ENCODE measurements around the gene MYRFL.

MYRFL gene

DNA sequence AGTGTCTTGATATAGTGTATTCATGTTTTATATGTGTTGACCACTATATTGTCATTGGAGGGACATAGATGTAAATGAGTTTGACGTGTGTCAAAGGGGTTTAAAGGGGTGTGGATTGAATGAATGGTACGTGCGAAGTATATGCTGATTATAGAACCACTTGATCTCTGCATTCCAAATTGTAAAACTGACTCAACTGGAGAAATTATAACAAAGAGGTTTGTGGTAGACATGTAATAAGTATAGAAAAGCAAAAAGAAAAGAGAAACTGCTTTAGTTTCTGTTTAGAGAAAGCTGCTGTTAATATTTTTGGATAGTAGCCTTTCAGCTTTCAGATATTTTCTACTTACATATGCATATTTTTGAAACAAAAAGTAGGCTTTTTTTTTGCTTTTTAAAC is 8.9 kb upstream of the MYRFL start:
- TF ChIP-seq, protein P1, sequence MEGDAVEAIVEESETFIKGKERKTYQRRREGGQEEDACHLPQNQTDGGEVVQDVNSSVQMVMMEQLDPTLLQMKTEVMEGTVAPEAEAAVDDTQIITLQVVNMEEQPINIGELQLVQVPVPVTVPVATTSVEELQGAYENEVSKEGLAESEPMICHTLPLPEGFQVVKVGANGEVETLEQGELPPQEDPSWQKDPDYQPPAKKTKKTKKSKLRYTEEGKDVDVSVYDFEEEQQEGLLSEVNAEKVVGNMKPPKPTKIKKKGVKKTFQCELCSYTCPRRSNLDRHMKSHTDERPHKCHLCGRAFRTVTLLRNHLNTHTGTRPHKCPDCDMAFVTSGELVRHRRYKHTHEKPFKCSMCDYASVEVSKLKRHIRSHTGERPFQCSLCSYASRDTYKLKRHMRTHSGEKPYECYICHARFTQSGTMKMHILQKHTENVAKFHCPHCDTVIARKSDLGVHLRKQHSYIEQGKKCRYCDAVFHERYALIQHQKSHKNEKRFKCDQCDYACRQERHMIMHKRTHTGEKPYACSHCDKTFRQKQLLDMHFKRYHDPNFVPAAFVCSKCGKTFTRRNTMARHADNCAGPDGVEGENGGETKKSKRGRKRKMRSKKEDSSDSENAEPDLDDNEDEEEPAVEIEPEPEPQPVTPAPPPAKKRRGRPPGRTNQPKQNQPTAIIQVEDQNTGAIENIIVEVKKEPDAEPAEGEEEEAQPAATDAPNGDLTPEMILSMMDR (IDR thresholded peaks at IDR 0.05; ENCODE audit: low read depth, low read length, missing control alignments): no peak
- no peak for DNase-seq (ENCODE audit: low read depth)
- no peak overlapping the region for H3K4me3 ChIP-seq (ENCODE audit: low read depth, low read length)

DNA sequence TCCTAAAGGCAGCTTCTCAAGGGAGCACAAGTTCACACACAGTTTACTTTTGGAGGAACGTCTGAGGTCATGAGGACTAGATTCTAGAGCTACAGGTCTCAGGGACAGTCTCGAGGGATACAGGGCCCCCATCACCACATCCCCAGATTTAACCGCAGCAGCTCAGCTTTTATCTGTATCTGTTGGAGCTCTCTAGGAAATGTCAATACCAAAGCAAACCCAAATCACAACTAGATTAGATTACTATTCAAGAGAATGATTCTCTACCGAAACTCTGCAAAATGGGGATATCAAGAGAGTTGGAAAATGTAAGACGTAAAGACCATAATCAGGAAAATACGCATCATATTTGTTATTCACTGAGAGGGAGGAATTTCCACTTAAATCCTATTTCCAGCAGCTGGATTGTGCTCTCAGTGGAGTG is 4.0 kb upstream of the MYRFL start:
- TF ChIP-seq, protein P1 (IDR thresholded peaks at IDR 0.05; ENCODE audit: low read depth, low read length, missing control alignments): no peak
- no peak overlapping the region for H3K4me3 ChIP-seq (ENCODE audit: low read depth, low read length)
- no peak for DNase-seq (ENCODE audit: low read depth)

DNA sequence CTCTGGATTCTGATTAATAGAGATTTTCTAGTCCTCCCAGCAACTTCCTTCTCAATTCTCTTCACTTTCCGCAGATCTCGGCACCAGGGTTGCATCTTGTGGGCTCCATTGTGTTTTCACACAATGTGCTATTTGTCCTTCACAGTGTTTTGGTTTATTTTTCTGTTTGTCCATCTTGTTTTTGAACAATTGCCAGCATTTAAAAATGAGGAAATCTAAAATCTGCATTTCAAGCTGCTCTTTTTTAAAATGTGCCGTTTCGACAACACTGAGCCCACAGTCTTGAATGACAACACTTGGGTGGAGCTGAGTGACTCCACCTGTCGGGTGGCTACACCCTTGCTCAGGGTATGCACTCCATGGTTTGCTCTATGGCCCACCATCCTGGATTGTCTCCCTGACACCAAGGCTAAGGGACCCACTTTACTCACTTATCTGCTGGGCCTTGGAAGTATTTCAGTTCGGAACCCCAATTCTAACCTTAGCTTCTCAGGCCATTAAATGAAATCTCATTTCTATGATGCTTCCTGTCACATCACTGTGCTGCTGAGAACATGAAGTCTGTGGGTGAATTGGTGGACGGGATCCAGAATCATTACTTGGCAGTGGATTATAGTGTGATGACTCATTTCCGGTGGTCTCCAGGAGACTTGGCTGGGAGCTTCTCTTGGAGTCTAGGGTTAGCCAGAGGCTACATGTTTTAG is 3.4 kb upstream of the MYRFL start:
- TF ChIP-seq, protein P1 (IDR thresholded peaks at IDR 0.05; ENCODE audit: low read depth, low read length, missing control alignments): no peak
- no peak for DNase-seq (ENCODE audit: low read depth)

DNA sequence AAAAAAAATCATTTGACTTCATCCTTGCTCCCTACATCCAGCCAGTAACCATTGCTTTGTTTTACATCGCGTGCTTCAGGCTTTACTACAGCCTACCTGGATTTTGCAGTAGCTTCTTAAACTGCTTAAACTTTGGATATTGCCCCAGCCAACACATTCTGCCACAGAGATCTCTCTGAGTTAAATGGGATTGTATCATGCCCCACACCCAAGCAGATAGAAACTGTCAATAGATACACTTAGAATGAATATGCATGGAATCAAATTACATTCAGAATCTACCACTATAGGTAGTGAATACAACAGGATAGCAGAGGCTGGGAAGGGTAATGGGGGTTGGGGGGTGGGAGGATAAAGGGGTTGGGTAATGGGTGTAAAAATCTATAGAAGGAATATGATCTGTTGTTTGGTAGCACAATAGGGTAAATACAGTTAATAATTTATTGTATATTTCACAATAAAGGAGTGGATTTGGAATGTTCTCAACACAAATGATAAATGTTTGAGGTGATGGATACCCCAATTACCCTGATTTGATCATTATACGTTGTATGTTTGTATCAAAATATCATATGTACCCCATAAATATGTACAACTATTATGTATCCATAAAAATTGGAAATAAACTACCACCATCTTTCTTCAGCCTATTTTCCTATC is 2.7 kb upstream of the MYRFL start:
- TF ChIP-seq, protein P1 (IDR thresholded peaks at IDR 0.05; ENCODE audit: low read depth, low read length, missing control alignments): no peak
- DNase-seq (ENCODE audit: low read depth): no peak
- H3K4me3 ChIP-seq (ENCODE audit: low read depth, low read length): no peak overlapping the region

More for the DNA sequence above, 3.4 kb upstream of the MYRFL start:
- no peak overlapping the region for H3K4me3 ChIP-seq (ENCODE audit: low read depth, low read length)

DNA sequence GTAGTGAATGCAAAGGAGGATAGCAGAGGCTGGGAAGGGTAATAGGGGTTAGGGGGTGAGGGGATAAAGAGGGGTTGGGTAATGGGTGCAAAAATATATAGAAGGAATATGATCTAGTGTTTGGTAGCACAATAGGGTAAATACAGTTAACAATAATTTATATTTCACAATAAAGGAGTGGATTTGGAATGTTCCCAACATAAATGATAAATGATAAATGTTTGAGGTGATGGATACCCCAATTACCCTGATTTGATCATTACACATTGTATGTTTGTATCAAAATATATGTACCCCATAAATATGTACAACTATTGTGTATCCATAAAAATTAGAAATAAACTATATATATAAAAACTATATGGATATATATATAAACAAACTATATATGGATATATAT is 999 bp upstream of the MYRFL start:
- no peak overlapping the region for H3K4me3 ChIP-seq (ENCODE audit: low read depth, low read length)
- TF ChIP-seq, protein P1 (IDR thresholded peaks at IDR 0.05; ENCODE audit: low read depth, low read length, missing control alignments): no peak
- DNase-seq (ENCODE audit: low read depth): no peak

DNA sequence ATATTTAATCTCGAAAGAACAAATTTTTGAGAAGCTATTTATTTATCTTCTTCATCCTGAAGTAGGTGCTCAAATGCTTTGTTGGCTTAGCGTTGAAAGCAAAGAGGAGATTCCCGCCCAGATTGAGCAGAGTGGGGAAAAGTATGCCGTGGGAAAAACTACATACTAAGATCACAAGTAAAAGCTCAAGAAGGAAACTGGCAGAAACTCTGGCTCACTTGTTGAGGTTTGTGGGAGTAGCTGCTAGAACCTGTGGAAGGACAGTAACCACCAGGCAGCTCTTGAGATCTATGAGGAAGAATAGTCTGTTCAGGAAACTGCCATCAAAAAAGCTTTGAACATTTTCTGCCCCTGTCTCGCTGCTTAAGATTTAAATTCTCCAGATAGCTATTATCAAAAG is 3.9 kb downstream of the MYRFL start:
- no peak for DNase-seq (ENCODE audit: low read depth)
- TF ChIP-seq, protein P1 (IDR thresholded peaks at IDR 0.05; ENCODE audit: low read depth, low read length, missing control alignments): no peak
- H3K4me3 ChIP-seq (ENCODE audit: low read depth, low read length): no peak overlapping the region
